Stimulated activated CD8-positive, alpha-beta memory T cell treated with anti-CD3 and anti-CD28 coated beads, Interleukin-4, amount 100 ng/mL, for 4 hours (primary cell): ENCODE measurements around the gene CPNE6.
"Not testable (repeated sequence)": the region's sequence is repeated elsewhere in the genome, so short reads cannot be mapped to it uniquely, and the experiment has no call there.

Source experiments
- DNase-seq, 2 donors: peaks; one replicate each; pipeline ENCODE4 v3.0.0-alpha.2; 2020; ENCODE audit warnings: low read depth in 2 of 2, low spot score in 1 of 2

CPNE6 gene

GRCh38 chr14:24102357-24103048, 31.1 kb downstream of the CPNE6 start:
- DNase-seq: no peak

- no peak for DNase-seq
Measured at GRCh38 chr14:24103451-24103850, 32.1 kb downstream of the CPNE6 start.

GRCh38 chr14:24105609-24106239, 34.4 kb downstream of the CPNE6 start:
- DNase-seq: not testable (repeated sequence)

- DNase-seq: no peak
Measured at GRCh38 chr14:24106672-24107271, 35.4 kb downstream of the CPNE6 start.

GRCh38 chr14:24108336-24108874, 37.0 kb downstream of the CPNE6 start:
- no peak for DNase-seq

GRCh38 chr14:24110060-24110459, 38.7 kb downstream of the CPNE6 start:
- no peak for DNase-seq

GRCh38 chr14:24110523-24110922, 39.2 kb downstream of the CPNE6 start:
- no peak for DNase-seq

GRCh38 chr14:24113379-24113800, 42.0 kb downstream of the CPNE6 start:
- no peak for DNase-seq

GRCh38 chr14:24113801-24114531, 42.6 kb downstream of the CPNE6 start:
- peak; percentile 46 to 59 for DNase-seq

GRCh38 chr14:24114532-24115421, 43.4 kb downstream of the CPNE6 start, which contains the start of the genes DCAF11 and NRL:
TSS of gene DCAF11 (plus strand) at chr14:24114777. CDS start at chr14:24115595, 818 bp downstream.
TSS of gene NRL (minus strand) at chr14:24114949. CDS start at chr14:24082848, 32,101 bp downstream.
- DNase-seq: peak; percentile 97 to 98

- DNase-seq: no peak
Measured at GRCh38 chr14:24115422-24116127, 44.2 kb downstream of the CPNE6 start.

GRCh38 chr14:24116128-24116814, 44.9 kb downstream of the CPNE6 start:
- DNase-seq: no peak

GRCh38 chr14:24117179-24117578, 45.8 kb downstream of the CPNE6 start:
- no peak for DNase-seq

- no peak for DNase-seq
Measured at GRCh38 chr14:24119691-24120090, 48.3 kb downstream of the CPNE6 start.

GRCh38 chr14:24121210-24121609, 49.8 kb downstream of the CPNE6 start:
- no peak for DNase-seq

- DNase-seq: no peak
Measured at GRCh38 chr14:24122416-24122815, 51.1 kb downstream of the CPNE6 start.

GRCh38 chr14:24122898-24123297, 51.5 kb downstream of the CPNE6 start:
- no peak for DNase-seq

- no peak for DNase-seq
Measured at GRCh38 chr14:24123424-24124417, 52.4 kb downstream of the CPNE6 start.
